Activated T-cell treated with anti-CD3 and anti-CD28 coated beads, Interleukin-2, amount 50 U/mL, for 4 hours (primary cell): Measurements from ENCODE around the gene CCDC69. TPM values are rescaled to one million over a fixed set of nuclear protein-coding genes. Genes with fewer than 3 reads are reported as not detected.
A peak's percentile ranks its signal among the peaks of the same experiment; 100 is the strongest.
"Not testable (repeated sequence)": the region's sequence is repeated elsewhere in the genome, so short reads cannot be mapped to it uniquely, and the experiment has no call there.

Experiments
- ATAC-seq, 2 donors: fragments of 200-7000 bp; cut with Tn5 transposase; one replicate each; pipeline ENCODE4 v1.10.0; 2021
- DNase-seq: peaks from one replicate; pipeline ENCODE4 v3.0.0-alpha.2; 2020
- H3K27me3 Mint-ChIP-seq: one replicate; pipeline ENCODE4 v1.8.0; 2021; ENCODE audit warnings: low read depth, mixed read lengths
- H3K36me3 Mint-ChIP-seq: one replicate; pipeline ENCODE4 v1.8.0; 2022; ENCODE audit warnings: mixed read lengths; ENCODE audit not compliant: insufficient read depth
- H3K4me1 Mint-ChIP-seq: one replicate; pipeline ENCODE4 v1.8.0; 2021; ENCODE audit warnings: low read depth, mixed read lengths
- H3K4me3 Mint-ChIP-seq: one replicate; pipeline ENCODE4 v1.8.0; 2021; ENCODE audit warnings: mild to moderate bottlenecking, moderate library complexity, mixed read lengths
- H3K9me3 Mint-ChIP-seq: one replicate; pipeline ENCODE4 v1.8.0; 2021; ENCODE audit warnings: mixed read lengths
- total RNA-seq, 3 donors: library from RNA; stranded (reverse); gene quantifications; one replicate each; pipeline ENCODE4 v1.2.1, GENCODE V29; 2021

The CCDC69 gene, protein sequence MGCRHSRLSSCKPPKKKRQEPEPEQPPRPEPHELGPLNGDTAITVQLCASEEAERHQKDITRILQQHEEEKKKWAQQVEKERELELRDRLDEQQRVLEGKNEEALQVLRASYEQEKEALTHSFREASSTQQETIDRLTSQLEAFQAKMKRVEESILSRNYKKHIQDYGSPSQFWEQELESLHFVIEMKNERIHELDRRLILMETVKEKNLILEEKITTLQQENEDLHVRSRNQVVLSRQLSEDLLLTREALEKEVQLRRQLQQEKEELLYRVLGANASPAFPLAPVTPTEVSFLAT
- total RNA-seq: 10 to 100 TPM; 20.0 to 23.0 (median 21.2) TPM

DNA sequence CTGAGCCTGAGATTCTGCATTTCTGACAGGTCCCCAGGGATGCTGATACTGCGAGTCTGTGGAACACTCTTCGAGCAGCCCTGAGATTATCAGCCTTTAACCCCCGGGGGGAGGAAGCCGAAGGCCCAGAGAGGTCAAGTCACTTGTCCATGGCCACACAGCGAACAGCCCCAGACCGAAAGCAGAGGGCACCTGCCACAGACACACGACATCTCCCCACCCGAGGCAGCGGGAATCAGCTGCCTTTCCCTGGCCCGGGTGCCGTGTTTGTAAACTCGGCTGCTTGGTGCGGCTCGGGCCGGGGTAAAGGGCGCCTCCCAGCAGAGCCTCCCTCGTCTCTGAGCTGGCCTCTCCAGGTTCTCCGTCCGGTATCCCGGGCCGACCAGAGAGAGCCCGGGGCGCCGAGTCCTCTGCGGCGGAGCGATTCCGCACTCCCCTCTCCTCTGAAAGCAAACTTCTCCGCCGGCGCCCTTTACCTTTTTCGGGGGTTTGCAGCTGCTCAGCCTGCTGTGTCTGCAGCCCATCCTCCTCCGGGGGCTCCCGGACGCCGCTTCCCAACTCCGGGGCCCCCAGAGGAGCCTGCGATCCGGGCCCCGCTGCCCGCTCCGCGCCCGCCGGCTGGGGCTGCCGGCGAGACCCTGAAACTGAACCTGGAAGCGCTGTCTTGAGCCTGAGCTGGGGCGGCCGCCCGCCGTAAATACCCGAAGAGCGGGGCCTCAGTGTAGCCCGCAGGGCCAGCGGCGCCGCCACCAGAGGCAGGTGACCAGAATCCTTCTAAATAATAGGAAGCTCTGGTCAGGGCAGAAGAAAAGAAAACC lies at the start of gene CCDC69:
CCDC69 (minus strand) TSS at position 646 of the 818 bp plus-strand sequence; CDS start at position 524, 122 bp downstream.
- no peaks in the 10 kb centered on the region for H3K27me3 Mint-ChIP-seq
- DNase-seq (peak; percentile 43), ATAC-seq (peak; percentile 72 to 73)
- H3K4me1 Mint-ChIP-seq: peaks cover 59% of the 10 kb centered on the region
- H3K36me3 Mint-ChIP-seq: peaks cover 9% of the 10 kb centered on the region
- H3K9me3 Mint-ChIP-seq: no peaks in the 10 kb centered on the region
- peak within 1 kb of the TSS; percentile 89 for H3K4me3 Mint-ChIP-seq

DNA sequence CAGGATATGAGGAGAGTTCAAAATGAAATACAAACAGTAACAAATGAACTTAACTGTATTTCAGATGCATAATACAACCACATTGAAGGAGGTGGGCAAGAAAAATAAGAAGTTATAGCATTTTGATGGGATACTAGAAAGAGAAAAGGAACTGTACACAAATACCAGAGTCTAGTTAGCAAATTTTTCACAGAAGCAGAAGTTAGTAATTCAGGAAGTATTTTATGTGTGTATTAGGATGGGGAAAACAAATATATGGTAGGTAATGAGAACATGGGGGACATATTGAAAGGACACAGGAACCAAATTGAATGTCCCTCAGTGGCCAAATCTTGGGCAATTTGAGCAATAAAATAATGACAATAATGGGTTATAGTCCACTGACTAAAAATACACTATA lies 47.4 kb upstream of the CCDC69 start:
- H3K4me3 Mint-ChIP-seq: no peak overlapping the region
- H3K36me3 Mint-ChIP-seq: peaks cover 16% of the 10 kb centered on the region
- no peaks in the 10 kb centered on the region for H3K4me1 Mint-ChIP-seq
- no peaks in the 10 kb centered on the region for H3K9me3 Mint-ChIP-seq
- ATAC-seq (no peak), DNase-seq (no peak)
- H3K27me3 Mint-ChIP-seq: no peaks in the 10 kb centered on the region

DNA sequence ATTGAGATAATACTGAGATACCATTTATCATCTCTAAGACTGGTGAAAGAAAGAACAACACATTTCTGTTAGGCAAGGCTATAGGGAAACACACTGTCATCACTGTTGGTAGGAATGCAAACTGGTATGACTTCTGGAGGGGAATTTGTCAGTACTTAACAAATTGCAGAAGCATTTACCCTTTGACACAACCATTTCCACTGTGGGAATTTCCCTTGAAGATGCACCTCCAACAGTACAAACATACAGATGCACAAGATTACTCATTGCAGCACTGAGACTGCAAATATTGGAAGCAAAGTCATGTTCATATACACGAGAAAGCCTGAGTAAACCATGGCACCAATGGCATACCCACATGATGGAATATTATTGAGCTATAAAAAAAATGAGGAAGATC lies 46.7 kb upstream of the CCDC69 start:
- Mint-ChIP-seq H3K4me3 (no peak overlapping the region), H3K36me3 (peaks cover 17% of the 10 kb centered on the region), H3K9me3 (no peaks in the 10 kb centered on the region), H3K27me3 (no peaks in the 10 kb centered on the region), H3K4me1 (no peaks in the 10 kb centered on the region)
- ATAC-seq: peak; percentile 96 to 97
- no peak for DNase-seq

DNA sequence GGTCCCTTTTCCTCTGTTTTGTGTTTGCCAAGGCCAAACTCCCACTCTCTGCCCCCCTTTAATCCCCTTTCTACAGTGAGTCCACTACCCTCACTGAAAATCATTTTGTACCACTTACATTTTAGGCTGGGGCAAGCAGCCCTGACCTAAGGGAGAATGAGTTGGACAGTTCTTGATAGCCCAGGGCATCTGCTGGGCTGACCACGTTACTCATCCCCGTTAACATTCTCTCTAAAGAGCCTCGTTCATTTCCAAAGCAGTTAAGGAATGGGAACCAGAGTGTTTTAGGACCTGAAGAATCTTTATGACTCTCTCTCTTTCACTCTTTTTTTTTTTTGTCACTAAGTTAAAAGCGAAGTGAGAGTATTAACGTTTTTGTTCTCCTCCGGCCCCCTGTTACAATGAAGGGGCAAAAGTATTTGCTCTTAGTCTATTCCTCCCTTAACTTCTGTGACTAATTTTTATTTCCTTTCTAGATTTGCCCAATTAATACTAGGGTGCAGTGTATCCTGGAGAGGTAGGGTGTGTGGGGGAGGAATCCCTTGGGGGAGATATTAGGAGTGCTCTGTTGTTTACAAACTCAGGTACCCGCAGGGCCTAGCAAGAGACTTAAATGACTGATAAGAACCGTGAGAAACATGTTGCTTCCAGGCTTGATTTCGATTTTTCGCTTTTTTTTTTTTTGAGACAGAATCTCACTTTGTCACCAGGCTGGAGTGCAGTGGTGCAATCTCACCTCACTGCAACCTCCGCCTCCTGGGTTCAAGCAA lies 43.8 kb upstream of the CCDC69 start:
- Mint-ChIP-seq H3K4me3 (no peak overlapping the region), H3K27me3 (no peaks in the 10 kb centered on the region), H3K36me3 (peaks cover 27% of the 10 kb centered on the region), H3K4me1 (peaks cover 11% of the 10 kb centered on the region), H3K9me3 (no peaks in the 10 kb centered on the region)
- ATAC-seq (no peak), DNase-seq (no peak)

DNA sequence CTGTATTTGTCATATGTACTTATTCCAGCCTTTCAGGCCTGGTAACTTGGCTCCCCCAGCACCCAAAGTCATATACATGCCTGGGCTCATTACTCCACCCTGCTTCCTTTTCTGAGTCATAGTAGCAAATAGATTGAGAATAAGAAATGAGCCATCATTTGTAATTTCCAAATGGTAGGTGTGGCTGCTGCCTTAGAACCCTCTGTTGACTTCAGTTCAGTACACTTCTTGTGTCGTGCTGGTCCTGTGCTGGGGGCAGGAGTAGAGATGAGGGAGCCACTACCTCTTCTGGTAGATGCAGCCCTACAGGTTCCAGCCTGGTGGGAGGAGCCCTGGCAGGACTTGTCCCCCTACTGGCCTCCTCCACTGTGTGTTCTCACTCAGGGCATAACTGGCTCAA lies 40.2 kb upstream of the CCDC69 start:
- DNase-seq (no peak), ATAC-seq (peak; percentile 96)
- Mint-ChIP-seq H3K4me1 (peaks cover 11% of the 10 kb centered on the region), H3K27me3 (no peaks in the 10 kb centered on the region), H3K4me3 (no peak overlapping the region), H3K36me3 (peaks cover 35% of the 10 kb centered on the region), H3K9me3 (no peaks in the 10 kb centered on the region)

DNA sequence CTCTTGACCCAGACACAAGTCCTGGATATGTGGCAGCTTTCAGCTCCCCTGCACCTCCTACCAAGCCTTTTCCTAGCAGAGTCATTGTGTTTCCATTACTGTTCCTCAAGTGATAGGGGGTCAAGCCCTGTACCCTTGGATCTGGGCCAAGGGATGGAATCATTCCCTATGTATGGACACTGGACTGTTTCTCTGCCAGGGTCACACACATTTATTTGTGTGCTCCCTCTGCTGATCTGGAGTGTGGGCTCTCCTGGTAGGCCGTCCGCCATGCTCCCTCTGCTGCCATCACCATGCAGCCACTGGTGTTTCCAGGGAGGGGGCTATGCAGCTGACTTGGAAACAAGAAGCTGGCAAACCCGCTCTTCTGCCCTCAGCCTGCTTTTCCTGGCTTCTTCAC lies 38.6 kb upstream of the CCDC69 start:
- Mint-ChIP-seq H3K27me3 (no peaks in the 10 kb centered on the region), H3K9me3 (no peaks in the 10 kb centered on the region), H3K4me1 (peaks cover 20% of the 10 kb centered on the region), H3K4me3 (no peak overlapping the region), H3K36me3 (peaks cover 37% of the 10 kb centered on the region)
- ATAC-seq: no peak
- no peak for DNase-seq

DNA sequence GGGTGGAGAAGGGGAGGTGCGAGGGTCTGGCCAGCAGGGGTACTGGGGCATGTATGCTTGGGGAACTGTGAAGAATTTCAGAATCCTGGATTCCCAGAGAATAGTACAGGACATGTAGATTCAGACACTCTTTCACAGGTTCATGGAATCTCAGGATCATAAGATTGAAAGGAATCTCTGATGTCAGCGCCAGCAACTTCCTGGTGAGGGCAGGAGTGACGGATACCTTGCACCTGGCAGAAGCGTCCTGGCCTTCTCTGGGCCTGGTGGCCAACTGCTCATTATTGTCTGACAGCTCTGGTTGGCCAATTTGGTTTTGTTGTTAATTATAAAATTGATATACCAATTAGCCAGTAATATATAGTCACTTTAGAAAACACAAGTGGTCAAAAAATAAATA lies 36.0 kb upstream of the CCDC69 start:
- no peaks in the 10 kb centered on the region for H3K27me3 Mint-ChIP-seq
- H3K4me1 Mint-ChIP-seq: peaks cover 33% of the 10 kb centered on the region
- H3K9me3 Mint-ChIP-seq: no peaks in the 10 kb centered on the region
- DNase-seq: no peak
- H3K4me3 Mint-ChIP-seq: no peak overlapping the region
- peaks cover 25% of the 10 kb centered on the region for H3K36me3 Mint-ChIP-seq
- ATAC-seq: no peak

DNA sequence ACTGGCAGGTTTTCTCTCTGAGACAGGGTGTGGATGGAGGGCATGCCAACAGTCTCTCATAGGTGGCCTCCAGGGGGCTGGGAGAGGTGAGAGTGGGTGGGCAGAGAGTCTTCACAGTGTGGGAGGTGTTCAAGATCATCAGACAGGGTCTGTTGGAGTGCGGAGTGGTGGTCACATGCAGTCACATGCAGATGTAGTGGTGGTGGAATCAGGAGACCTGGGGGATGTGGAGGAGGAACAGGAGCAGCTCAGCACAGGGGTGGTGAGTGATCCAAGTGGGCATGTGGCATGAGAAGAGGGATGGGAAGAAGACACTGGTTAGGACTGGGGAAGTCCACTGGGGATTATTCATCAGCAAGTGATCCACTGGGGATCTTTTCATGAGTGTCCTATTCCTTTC lies 34.9 kb upstream of the CCDC69 start:
- ATAC-seq (peak in 1 of 2 donors; percentile 23), DNase-seq (no peak)
- Mint-ChIP-seq H3K9me3 (no peaks in the 10 kb centered on the region), H3K4me1 (peaks cover 33% of the 10 kb centered on the region), H3K27me3 (no peaks in the 10 kb centered on the region), H3K36me3 (peaks cover 19% of the 10 kb centered on the region), H3K4me3 (no peak overlapping the region)

DNA sequence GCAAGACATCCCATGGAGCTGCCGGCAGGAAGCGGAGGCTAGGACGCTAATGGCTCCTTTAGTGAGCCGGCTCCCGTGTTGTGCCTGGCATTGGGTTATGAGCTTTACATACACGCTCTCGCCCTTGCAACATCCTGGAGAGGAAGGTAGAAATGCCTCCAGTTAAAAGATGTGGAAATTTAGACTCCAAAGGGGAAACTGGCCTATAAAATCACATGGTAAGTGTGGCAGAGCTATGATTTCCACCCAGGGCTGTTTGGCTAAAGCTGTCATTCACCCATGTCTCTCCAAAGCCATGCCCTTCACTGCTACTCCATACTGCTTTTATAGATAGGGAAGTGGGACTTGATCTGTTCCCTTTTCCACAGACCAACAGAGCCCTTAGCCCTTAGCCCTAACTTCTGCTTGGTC lies 34.3 kb upstream of the CCDC69 start:
- H3K4me1 Mint-ChIP-seq: peaks cover 35% of the 10 kb centered on the region

DNA sequence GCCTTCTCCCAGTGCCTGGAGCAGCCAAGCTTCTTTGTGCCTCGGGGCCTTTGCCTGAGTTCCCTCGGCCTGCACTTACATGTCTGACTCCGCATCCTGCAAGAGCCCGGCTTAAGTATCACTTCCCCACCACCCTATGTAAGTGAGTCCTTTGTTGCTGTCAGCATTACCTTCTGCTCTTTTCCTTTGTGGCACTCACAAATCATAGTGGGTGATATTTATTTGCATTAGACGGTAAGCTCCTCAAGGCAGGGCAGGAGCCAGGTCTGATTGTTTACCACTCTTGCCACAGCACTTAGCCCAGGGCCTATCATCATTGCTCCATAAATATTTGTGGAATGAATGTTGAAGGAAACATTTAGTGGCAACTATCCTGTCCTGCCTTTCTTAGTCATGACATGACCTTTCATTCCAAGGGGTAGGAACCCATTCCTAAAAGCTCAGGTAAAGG lies 33.9 kb upstream of the CCDC69 start:
- ATAC-seq: no peak
- peaks cover 38% of the 10 kb centered on the region for H3K4me1 Mint-ChIP-seq
- no peaks in the 10 kb centered on the region for H3K9me3 Mint-ChIP-seq
- peaks cover 16% of the 10 kb centered on the region for H3K36me3 Mint-ChIP-seq
- no peak overlapping the region for H3K4me3 Mint-ChIP-seq
- no peaks in the 10 kb centered on the region for H3K27me3 Mint-ChIP-seq
- DNase-seq: no peak

More for the DNA sequence above, 34.3 kb upstream of the CCDC69 start:
- H3K36me3 Mint-ChIP-seq: peaks cover 18% of the 10 kb centered on the region
- no peaks in the 10 kb centered on the region for H3K9me3 Mint-ChIP-seq
- no peak overlapping the region for H3K4me3 Mint-ChIP-seq
- no peaks in the 10 kb centered on the region for H3K27me3 Mint-ChIP-seq
- DNase-seq: no peak
- ATAC-seq: no peak

DNA sequence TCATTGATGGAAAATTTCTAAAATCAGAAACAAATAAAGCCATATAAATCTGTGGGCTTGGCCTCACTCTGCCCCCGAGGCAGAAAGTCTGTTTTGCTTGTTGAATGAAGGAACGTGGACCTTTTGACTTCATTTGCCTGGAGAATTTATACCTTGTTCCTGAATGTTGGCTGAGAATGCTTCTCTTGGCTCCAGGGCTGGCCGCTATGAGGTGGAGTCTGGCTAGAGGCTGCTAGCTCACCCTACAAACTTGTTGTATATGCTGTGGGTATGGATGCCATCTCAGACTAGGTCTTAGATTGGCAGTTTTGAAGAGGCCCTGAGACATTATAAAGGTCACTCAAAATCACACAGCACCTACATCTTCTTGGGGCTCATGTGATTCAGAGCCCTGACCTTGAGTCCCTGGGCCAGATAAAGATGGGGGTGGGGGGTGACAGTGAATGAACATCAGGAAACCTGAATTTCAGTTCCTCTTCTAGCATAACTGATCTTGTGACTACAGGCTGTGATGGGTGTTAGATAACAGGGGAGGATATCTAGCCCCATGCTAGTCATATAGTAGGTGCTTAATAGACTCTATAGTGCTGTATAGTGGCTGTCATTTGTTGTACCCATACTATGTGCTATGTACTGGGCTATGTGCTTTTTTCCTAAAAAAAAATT lies 31.9 kb upstream of the CCDC69 start:
- DNase-seq (no peak), ATAC-seq (no peak)
- peaks cover 7% of the 10 kb centered on the region for H3K36me3 Mint-ChIP-seq
- H3K27me3 Mint-ChIP-seq: no peaks in the 10 kb centered on the region
- peaks cover 49% of the 10 kb centered on the region for H3K4me1 Mint-ChIP-seq
- no peak overlapping the region for H3K4me3 Mint-ChIP-seq
- H3K9me3 Mint-ChIP-seq: no peaks in the 10 kb centered on the region

DNA sequence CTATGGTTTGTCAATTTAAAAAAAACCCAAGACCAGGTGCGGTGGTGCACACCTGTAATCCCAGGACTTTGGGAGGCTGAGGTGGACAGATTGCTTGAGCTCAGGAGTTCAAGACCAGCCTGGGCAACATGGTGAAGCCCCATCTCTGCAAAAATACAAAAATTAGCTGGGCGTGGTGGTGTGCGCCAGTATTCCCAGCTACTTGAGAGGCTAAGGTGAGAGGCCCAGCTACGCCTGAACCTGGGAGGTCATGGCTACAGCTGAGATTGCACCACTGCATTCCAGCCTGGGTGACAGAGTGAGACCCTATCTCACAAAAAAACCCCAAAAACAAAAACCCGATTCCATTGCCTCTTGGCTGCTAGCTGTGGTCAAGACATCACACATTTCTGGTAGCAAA lies 31.1 kb upstream of the CCDC69 start:
- H3K36me3 Mint-ChIP-seq: not testable (repeated sequence)

DNA sequence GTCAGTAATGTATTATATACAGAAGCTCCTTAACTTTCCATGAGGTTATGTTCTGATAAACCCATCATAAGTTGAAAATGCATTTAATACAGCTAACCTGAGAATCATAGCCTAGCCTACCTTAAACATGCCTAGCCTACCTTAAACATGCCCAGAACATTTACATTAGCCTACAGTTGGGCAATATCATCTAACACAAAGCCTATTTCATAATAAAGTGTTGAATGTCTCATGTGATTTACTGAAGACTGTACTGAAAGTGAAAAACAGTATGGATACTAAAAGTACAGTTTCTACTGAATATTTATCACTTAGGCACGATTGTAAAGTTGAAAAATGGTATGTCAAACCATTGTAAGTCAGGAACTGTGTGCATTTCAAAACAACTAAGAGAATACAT lies 30.7 kb upstream of the CCDC69 start:
- peaks cover 7% of the 10 kb centered on the region for H3K36me3 Mint-ChIP-seq
- no peak for ATAC-seq
- DNase-seq: no peak
- no peaks in the 10 kb centered on the region for H3K27me3 Mint-ChIP-seq
- peaks cover 56% of the 10 kb centered on the region for H3K4me1 Mint-ChIP-seq
- no peak overlapping the region for H3K4me3 Mint-ChIP-seq
- no peaks in the 10 kb centered on the region for H3K9me3 Mint-ChIP-seq

More for the DNA sequence above, 31.1 kb upstream of the CCDC69 start:
- H3K4me1 Mint-ChIP-seq: peaks cover 56% of the 10 kb centered on the region
- not testable (repeated sequence) for H3K27me3 Mint-ChIP-seq, DNase-seq, H3K9me3 Mint-ChIP-seq, ATAC-seq, H3K4me3 Mint-ChIP-seq

DNA sequence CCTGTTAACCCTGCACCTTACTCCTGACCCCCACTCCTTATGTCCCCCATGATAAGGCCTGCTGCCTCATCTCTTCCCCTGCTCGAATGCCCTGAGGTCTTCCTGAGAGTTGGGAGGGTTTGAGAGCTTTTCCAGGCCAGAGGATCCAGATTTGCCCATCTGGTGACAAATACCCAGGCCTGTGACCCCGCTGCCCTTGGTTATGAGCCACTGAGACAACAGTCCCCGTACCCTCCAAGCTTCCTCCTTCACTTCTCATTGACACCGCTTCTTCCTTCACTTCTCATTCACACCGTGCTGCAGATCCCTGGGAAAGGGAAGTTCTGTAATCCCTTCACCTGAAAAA lies 29.7 kb upstream of the CCDC69 start:
- ATAC-seq: no peak
- no peaks in the 10 kb centered on the region for H3K9me3 Mint-ChIP-seq
- H3K27me3 Mint-ChIP-seq: no peaks in the 10 kb centered on the region
- H3K36me3 Mint-ChIP-seq: peaks cover 4% of the 10 kb centered on the region
- peak overlapping the region; percentile 89 for H3K4me3 Mint-ChIP-seq
- H3K4me1 Mint-ChIP-seq: peaks cover 53% of the 10 kb centered on the region
- no peak for DNase-seq
